IMR-90 (cell line): ENCODE measurements around the gene ZC3H12D. TPM values are rescaled to one million over a fixed set of nuclear protein-coding genes. Genes with fewer than 3 reads are reported as not detected.

Source experiments
- ATAC-seq: fragments of 200-7000 bp; cut with Tn5 transposase; 2 replicates; pipeline ENCODE4 v1.9.1; 2020; ENCODE audit warnings: low read depth, mild to moderate bottlenecking, moderate library complexity
- BruUV-seq: library from RNA; stranded (reverse); fragments of 400-500 nt; replicated peaks from 2 replicates; lab custom pipeline; 2021; lab: Mats Ljungman, UMichigan
- CTCF ChIA-PET: fragments of 300-600 bp; formaldehyde crosslinking; extraction: SDS; loops from one replicate; lab custom pipeline; 2021; ENCODE audit warnings: antibody characterized with exemption; lab: Yijun Ruan, JAX
- POLR2A ChIA-PET: fragments of 300-600 bp; sonication (Branson Sonifier 250); formaldehyde crosslinking; loops from one replicate; lab custom pipeline; 2022; ENCODE audit warnings: antibody characterized with exemption; ENCODE audit not compliant: unreplicated experiment; lab: Charles Lee
- DNase-seq: peaks from one replicate; pipeline ENCODE4 v3.0.0; 2013
- H2AFZ ChIP-seq: replicated peaks from 2 replicates; pipeline ENCODE3; 2013; ENCODE audit warnings: low read length, mild to moderate bottlenecking; ENCODE audit not compliant: poor library complexity
- H2AK5ac ChIP-seq: 2 replicates; pipeline ENCODE4 v1.6.1; 2013; ENCODE audit warnings: low read depth, low read length, inconsistent platforms
- H2AK9ac ChIP-seq: replicated peaks from 2 replicates; pipeline ENCODE3; 2013; ENCODE audit warnings: mild to moderate bottlenecking, low read depth, low read length, moderate library complexity; ENCODE audit not compliant: poor library complexity
- H2BK120ac ChIP-seq: 2 replicates; pipeline ENCODE4 v1.6.1; 2013; ENCODE audit warnings: low read depth, low read length, inconsistent platforms
- H2BK15ac ChIP-seq: 3 replicates; pipeline ENCODE4 v1.6.1; 2013; ENCODE audit warnings: low read depth, low read length, inconsistent platforms
- H2BK20ac ChIP-seq: 2 replicates; pipeline ENCODE4 v1.6.1; 2013; ENCODE audit warnings: low read depth, mild to moderate bottlenecking, inconsistent platforms, low read length, moderate library complexity
- H2BK5ac ChIP-seq: 2 replicates; pipeline ENCODE4 v1.6.1; 2013; ENCODE audit warnings: mild to moderate bottlenecking, low read depth, low read length, inconsistent platforms; ENCODE audit not compliant: poor library complexity, severe bottlenecking
- H3K14ac ChIP-seq: replicated peaks from 2 replicates; pipeline ENCODE4 v1.6.1; 2013; ENCODE audit warnings: low read depth, low read length, inconsistent platforms
- H3K18ac ChIP-seq: 2 replicates; pipeline ENCODE4 v1.6.1; 2013; ENCODE audit warnings: low read depth, low read length, control low read depth
- H3K23ac ChIP-seq: 2 replicates; pipeline ENCODE4 v1.6.1; 2013; ENCODE audit warnings: low read depth, low read length, inconsistent platforms
- H3K27ac ChIP-seq: 2 replicates; pipeline ENCODE4 v1.5.1; 2013; ENCODE audit warnings: mild to moderate bottlenecking, control low read depth, low read length; ENCODE audit not compliant: insufficient read depth
- H3K27me3 ChIP-seq: 2 replicates; pipeline ENCODE4 v1.6.1; 2013; ENCODE audit warnings: low read length; ENCODE audit not compliant: control insufficient read depth, insufficient read depth
- H3K36me3 ChIP-seq: 2 replicates; pipeline ENCODE4 v1.6.1; 2013; ENCODE audit warnings: low read length, mixed read lengths; ENCODE audit not compliant: control insufficient read depth, insufficient read depth
- H3K4ac ChIP-seq: 2 replicates; pipeline ENCODE4 v1.6.1; 2013; ENCODE audit warnings: low read depth, low read length, inconsistent platforms
- H3K4me1 ChIP-seq: 2 replicates; pipeline ENCODE4 v1.6.1; 2013; ENCODE audit warnings: low read length, mixed read lengths; ENCODE audit not compliant: control insufficient read depth, insufficient read depth
- H3K4me2 ChIP-seq: 2 replicates; pipeline ENCODE4 v1.6.1; 2013; ENCODE audit warnings: low read depth, mild to moderate bottlenecking, control low read depth, low read length, moderate library complexity
- H3K4me3 ChIP-seq: 2 replicates; pipeline ENCODE4 v1.5.1; 2013; ENCODE audit warnings: low read depth, mild to moderate bottlenecking, control low read depth, low read length, moderate library complexity; ENCODE audit not compliant: insufficient read depth
- H3K56ac ChIP-seq: 2 replicates; pipeline ENCODE4 v1.6.1; 2013; ENCODE audit warnings: low read length, inconsistent platforms; ENCODE audit not compliant: insufficient read depth; ENCODE audit errors: extremely low read depth
- H3K79me1 ChIP-seq, 2 experiments: 2 replicates each; pipeline ENCODE4 v1.6.1; 2013; ENCODE audit warnings: low read length in 2 of 2, inconsistent platforms in 1 of 2, low read depth in 1 of 2
- H3K9ac ChIP-seq: 2 replicates; pipeline ENCODE4 v1.6.1; 2013; ENCODE audit warnings: low read depth, low read length, control low read depth
- H3K9me1 ChIP-seq: 2 replicates; pipeline ENCODE4 v1.6.1; 2013; ENCODE audit warnings: low read length, inconsistent platforms; ENCODE audit not compliant: insufficient read depth
- H3K9me3 ChIP-seq: 2 replicates; pipeline ENCODE4 v1.6.1; 2013; ENCODE audit warnings: low read length; ENCODE audit not compliant: control insufficient read depth, insufficient read depth
- H4K20me1 ChIP-seq: 2 replicates; pipeline ENCODE4 v1.6.1; 2013; ENCODE audit warnings: low read length, inconsistent platforms; ENCODE audit not compliant: insufficient read depth
- H4K5ac ChIP-seq: 2 replicates; pipeline ENCODE4 v1.6.1; 2013; ENCODE audit warnings: mild to moderate bottlenecking, low read depth, low read length, control low read depth
- H4K8ac ChIP-seq, 2 experiments: 2 replicates each; pipeline ENCODE4 v1.6.1; 2013; ENCODE audit warnings: low read depth in 2 of 2, low read length in 2 of 2, control low read depth in 1 of 2, inconsistent platforms in 1 of 2
- H4K91ac ChIP-seq: 2 replicates; pipeline ENCODE4 v1.6.1; 2013; ENCODE audit warnings: low read depth, low read length, inconsistent platforms; ENCODE audit not compliant: insufficient read depth
- BHLHE40 ChIP-seq: fragments of 150-350 bp; IDR thresholded peaks from 2 replicates; pipeline ENCODE4 v1.6.1; 2016; ENCODE audit warnings: mild to moderate bottlenecking, low read depth, low read length
- FOS ChIP-seq: fragments of 150-350 bp; IDR thresholded peaks from 2 replicates; pipeline ENCODE4 v1.6.1; 2016; ENCODE audit warnings: low read depth, low read length
- MXI1 ChIP-seq: IDR thresholded peaks from 2 replicates; pipeline ENCODE4 v1.6.1; 2012; ENCODE audit warnings: low read depth, mild to moderate bottlenecking, low read length, moderate library complexity, borderline replicate concordance
- POLR2A ChIP-seq: IDR thresholded peaks from 2 replicates; pipeline ENCODE4 v1.6.1; 2012; ENCODE audit warnings: mild to moderate bottlenecking, low read depth, low read length
- RAD21 ChIP-seq: IDR thresholded peaks from 2 replicates; pipeline ENCODE4 v1.6.1; 2012; ENCODE audit warnings: low read length, improper control_type of control experiment
- SMC3 ChIP-seq: fragments of 150-350 bp; IDR thresholded peaks from 2 replicates; pipeline ENCODE4 v1.6.1; 2016; ENCODE audit warnings: low read depth, mild to moderate bottlenecking, antibody characterized with exemption, low read length, moderate library complexity
- dilution Hi-C: fragments of 300-500 bp; cut with HindIII; formaldehyde crosslinking; loops from one replicate; pipeline ENCODE4 v1.14.3; 2018; ENCODE audit warnings: low sequenced_read_pairs; ENCODE audit not compliant: unreplicated experiment
- in situ Hi-C: fragments of 300-500 bp; cut with MboI; formaldehyde crosslinking; loops from 3 replicates; pipeline ENCODE4 v1.14.3; 2019; ENCODE audit warnings: low sequenced_read_pairs, inconsistent platforms, mixed read lengths
- intact Hi-C: fragments of 100-400 bp; cut with micrococcal nuclease; formaldehyde crosslinking; loops from 2 replicates; pipeline ENCODE4 v1.10.0; 2022
- polyA plus RNA-seq, 3 experiments: library from polyadenylated mRNA; depleted of rRNA; stranded (reverse); fragments of >200 nt; gene quantifications; 2 replicates each; pipeline ENCODE4 v1.2.3, GENCODE V29; 2012; ENCODE audit warnings: low replicate concordance in 1 of 3
- total RNA-seq: library from RNA; depleted of rRNA; stranded (reverse); fragments of >200 nt; gene quantifications from 2 replicates; pipeline ENCODE4 v1.2.3, GENCODE V29; 2012
- TF ChIP-seq, protein P1 (sequence below): conservative IDR thresholded peaks from 2 replicates; pipeline ENCODE4 v1.5.1; 2012; ENCODE audit warnings: mild to moderate bottlenecking, low read depth, low read length, improper control_type of control experiment
- TF ChIP-seq, protein P2 (sequence below): fragments of 150-350 bp; IDR thresholded peaks from 2 replicates; pipeline ENCODE4 v1.6.1; 2017; ENCODE audit warnings: mild to moderate bottlenecking, antibody characterized with exemption, low read length, low read depth

The ZC3H12D gene
- total and polyA plus RNA-seq, 2 of the 4 experiments (the other 2 are of a cell fraction): under 0.01 to 0.12 TPM

DNA sequence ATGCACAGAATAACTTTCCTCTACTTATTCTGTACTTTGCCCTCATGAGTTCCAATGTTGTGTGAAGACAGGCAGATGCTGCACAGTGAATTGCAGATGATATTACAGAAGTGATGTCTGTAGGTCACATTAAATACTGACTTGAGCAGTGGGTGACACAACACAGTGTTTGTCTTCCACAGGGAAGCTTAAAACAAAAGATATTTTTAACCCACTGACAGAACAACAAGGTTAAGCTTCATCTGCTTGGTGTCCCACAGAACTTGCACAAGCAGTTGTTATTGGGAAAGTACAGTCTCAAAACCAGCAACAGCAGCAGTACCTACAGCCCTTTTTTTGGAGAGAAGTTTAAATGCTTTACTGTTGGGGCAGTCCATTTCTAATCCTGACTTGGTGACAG, 74.3 kb downstream of the ZC3H12D start:
- no peaks in the 10 kb centered on the region for H3K4me1 ChIP-seq
- no peak overlapping the region for H3K4me2 ChIP-seq
- CTCF ChIA-PET: interaction anchor here (1.0 kb wide), 1 partner anchor 9 kb away, joined by 3 read pairs; no protein-coding TSS in a partner anchor
- H2BK15ac ChIP-seq: no peak overlapping the region
- ATAC-seq (no peak), DNase-seq (no peak)
- peaks cover 8% of the 10 kb centered on the region for H3K36me3 ChIP-seq
- no peak overlapping the region for H3K27ac ChIP-seq
- no peaks in the 10 kb centered on the region for H3K9me3 ChIP-seq
- H4K5ac ChIP-seq: no peak overlapping the region
- H3K79me1 ChIP-seq: peaks cover 0 to 3% of the 10 kb centered on the region in 2 experiments; a peak in 3 of 4 replicates
- H2AK9ac ChIP-seq: no peak overlapping the region
- in situ Hi-C loops: no loop called here
- no peak overlapping the region for H3K56ac ChIP-seq
- no peaks in the 10 kb centered on the region for H3K9me1 ChIP-seq
- no peak overlapping the region for H2BK20ac ChIP-seq
- H2BK5ac ChIP-seq: no peak overlapping the region
- intact Hi-C loops: no loop called here
- H3K18ac ChIP-seq: no peak overlapping the region
- H3K4me3 ChIP-seq: no peak overlapping the region
- no peak overlapping the region for H4K91ac ChIP-seq
- no peak overlapping the region for H3K14ac ChIP-seq
- H3K4ac ChIP-seq: no peak overlapping the region
- H4K20me1 ChIP-seq: no peaks in the 10 kb centered on the region
- no peak overlapping the region for H3K9ac ChIP-seq
- no peak overlapping the region for H3K23ac ChIP-seq
- POLR2A ChIA-PET: no interaction called here
- H3K27me3 ChIP-seq: no peaks in the 10 kb centered on the region
- H2AK5ac ChIP-seq: no peak overlapping the region
- H4K8ac ChIP-seq: no peak overlapping the region
- dilution Hi-C loops: no loop called here
- BruUV-seq: TSS peak; percentile 82
- no peak overlapping the region for H2BK120ac ChIP-seq
- TF ChIP-seq FOS (no peak), SMC3 (no peak), POLR2A (no peak), BHLHE40 (no peak), MXI1 (no peak), RAD21 (no peak)
- TF ChIP-seq, protein P1, sequence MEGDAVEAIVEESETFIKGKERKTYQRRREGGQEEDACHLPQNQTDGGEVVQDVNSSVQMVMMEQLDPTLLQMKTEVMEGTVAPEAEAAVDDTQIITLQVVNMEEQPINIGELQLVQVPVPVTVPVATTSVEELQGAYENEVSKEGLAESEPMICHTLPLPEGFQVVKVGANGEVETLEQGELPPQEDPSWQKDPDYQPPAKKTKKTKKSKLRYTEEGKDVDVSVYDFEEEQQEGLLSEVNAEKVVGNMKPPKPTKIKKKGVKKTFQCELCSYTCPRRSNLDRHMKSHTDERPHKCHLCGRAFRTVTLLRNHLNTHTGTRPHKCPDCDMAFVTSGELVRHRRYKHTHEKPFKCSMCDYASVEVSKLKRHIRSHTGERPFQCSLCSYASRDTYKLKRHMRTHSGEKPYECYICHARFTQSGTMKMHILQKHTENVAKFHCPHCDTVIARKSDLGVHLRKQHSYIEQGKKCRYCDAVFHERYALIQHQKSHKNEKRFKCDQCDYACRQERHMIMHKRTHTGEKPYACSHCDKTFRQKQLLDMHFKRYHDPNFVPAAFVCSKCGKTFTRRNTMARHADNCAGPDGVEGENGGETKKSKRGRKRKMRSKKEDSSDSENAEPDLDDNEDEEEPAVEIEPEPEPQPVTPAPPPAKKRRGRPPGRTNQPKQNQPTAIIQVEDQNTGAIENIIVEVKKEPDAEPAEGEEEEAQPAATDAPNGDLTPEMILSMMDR: no peak
- TF ChIP-seq, protein P2, sequence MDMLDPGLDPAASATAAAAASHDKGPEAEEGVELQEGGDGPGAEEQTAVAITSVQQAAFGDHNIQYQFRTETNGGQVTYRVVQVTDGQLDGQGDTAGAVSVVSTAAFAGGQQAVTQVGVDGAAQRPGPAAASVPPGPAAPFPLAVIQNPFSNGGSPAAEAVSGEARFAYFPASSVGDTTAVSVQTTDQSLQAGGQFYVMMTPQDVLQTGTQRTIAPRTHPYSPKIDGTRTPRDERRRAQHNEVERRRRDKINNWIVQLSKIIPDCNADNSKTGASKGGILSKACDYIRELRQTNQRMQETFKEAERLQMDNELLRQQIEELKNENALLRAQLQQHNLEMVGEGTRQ: no peak
- H2AFZ ChIP-seq: no peak overlapping the region
